H1 (cell line): ENCODE results near the gene ROR1. TPM values are rescaled to one million over a fixed set of nuclear protein-coding genes. Genes with fewer than 3 reads are reported as not detected.

ENCODE experiments used
- CTCF ChIA-PET: fragments of 300-600 bp; sonication (Branson Sonifier 250); formaldehyde crosslinking; loops from one replicate; lab custom pipeline; 2021; ENCODE audit not compliant: partially characterized antibody; lab: Charles Lee
- POLR2A ChIA-PET: fragments of 300-600 bp; sonication (Branson Sonifier 250); formaldehyde crosslinking; loops from one replicate; lab custom pipeline; 2021; ENCODE audit warnings: inconsistent platforms; ENCODE audit not compliant: partially characterized antibody; lab: Charles Lee
- DNase-seq, 2 experiments: peaks; one replicate each; pipeline versions ENCODE4 v3.0.0 to v3.0.0-alpha.2; 2010 to 2022; ENCODE audit warnings: low spot score in 2 of 2, low read depth in 1 of 2, mixed read lengths in 1 of 2
- FAIRE-seq: peaks from 2 replicates; lab custom pipeline; 2011; peaks lifted over from hg19 to GRCh38; lab: Jason Lieb, UNC
- H2AFZ ChIP-seq: 2 replicates; pipeline ENCODE4 v1.8.1; 2012; ENCODE audit warnings: low read length, inconsistent platforms
- H2AK5ac ChIP-seq: 2 replicates; pipeline ENCODE4 v1.6.1; 2013; ENCODE audit warnings: low read depth, low read length
- H2BK120ac ChIP-seq: replicated peaks from 2 replicates; pipeline ENCODE3; 2013; ENCODE audit warnings: low read depth, low read length, inconsistent platforms
- H2BK12ac ChIP-seq: 2 replicates; pipeline ENCODE4 v1.6.1; 2013; ENCODE audit warnings: low read depth, low read length
- H2BK15ac ChIP-seq: 2 replicates; pipeline ENCODE4 v1.6.1; 2013; ENCODE audit warnings: low read length
- H2BK20ac ChIP-seq: 2 replicates; pipeline ENCODE4 v1.6.1; 2013; ENCODE audit warnings: low read length
- H2BK5ac ChIP-seq: 2 replicates; pipeline ENCODE4 v1.6.1; 2013; ENCODE audit warnings: low read depth, low read length
- H3K14ac ChIP-seq: 2 replicates; pipeline ENCODE4 v1.6.1; 2013; ENCODE audit warnings: inconsistent platforms; ENCODE audit not compliant: insufficient read length
- H3K18ac ChIP-seq: 2 replicates; pipeline ENCODE4 v1.6.1; 2013; ENCODE audit warnings: low read length; ENCODE audit errors: extremely low read depth
- H3K23ac ChIP-seq: 2 replicates; pipeline ENCODE4 v1.6.1; 2013; ENCODE audit warnings: inconsistent platforms; ENCODE audit not compliant: insufficient read length
- H3K23me2 ChIP-seq: 2 replicates; pipeline ENCODE4 v1.6.1; 2013; ENCODE audit warnings: low read depth, low read length
- H3K27ac ChIP-seq: 2 replicates; pipeline ENCODE4 v1.6.1; 2011; ENCODE audit warnings: low read depth, low read length, inconsistent platforms
- H3K27me3 ChIP-seq, 4 experiments: replicated peaks in 1 of 4; 1 replicate in 1 of 4; 2 replicates in 3 of 4; pipeline versions ENCODE4 v1.6.1 to v1.8.1; 2011 to 2013; ENCODE audit warnings: low read length in 3 of 4, mild to moderate bottlenecking in 3 of 4, inconsistent platforms in 2 of 4, mixed read lengths in 2 of 4, moderate library complexity in 1 of 4; ENCODE audit not compliant: control insufficient read depth in 3 of 4, insufficient read depth in 3 of 4; ENCODE audit errors: extremely low read depth in 1 of 4
- H3K36me3 ChIP-seq, 4 experiments: 2 replicates each; pipeline versions ENCODE4 v1.6.1 to v1.8.1; 2011 to 2013; ENCODE audit warnings: mild to moderate bottlenecking in 4 of 4, low read length in 3 of 4, moderate library complexity in 2 of 4, control low read depth in 1 of 4, inconsistent platforms in 1 of 4; ENCODE audit not compliant: insufficient read depth in 4 of 4, control insufficient read depth in 2 of 4
- H3K4ac ChIP-seq: replicated peaks from 2 replicates; pipeline ENCODE3; 2013; ENCODE audit warnings: low read length, low read depth, mixed read lengths, inconsistent platforms; ENCODE audit not compliant: insufficient read length
- H3K4me1 ChIP-seq, 4 experiments: replicated peaks in 1 of 4; 1 replicate in 1 of 4; 2 replicates in 3 of 4; pipeline versions ENCODE4 v1.6.1 to v1.8.1; 2011 to 2013; ENCODE audit warnings: low read length in 3 of 4, inconsistent platforms in 2 of 4, mixed read lengths in 1 of 4; ENCODE audit not compliant: insufficient read depth in 4 of 4, control insufficient read depth in 3 of 4
- H3K4me2 ChIP-seq, 2 experiments: 2 replicates each; pipeline versions ENCODE4 v1.6.1 to v1.8.1; 2011 to 2013; ENCODE audit warnings: low read depth in 2 of 2, low read length in 2 of 2, control low read depth in 1 of 2, inconsistent platforms in 1 of 2, mild to moderate bottlenecking in 1 of 2; ENCODE audit not compliant: insufficient read depth in 1 of 2
- H3K4me3 ChIP-seq, 4 experiments: fragments of 200-600, 300-600 bp in 1 of 4; sonication (generic), shearing (Covaris generic), sonication (Bioruptor Twin) in 1 of 4; 2 replicates each; pipeline versions ENCODE4 v1.5.1 to v1.8.1; 2011 to 2016; ENCODE audit warnings: low read length in 4 of 4, low read depth in 3 of 4, control low read depth in 2 of 4, inconsistent platforms in 2 of 4, mild to moderate bottlenecking in 2 of 4, mixed read lengths in 1 of 4, moderate library complexity in 1 of 4; ENCODE audit not compliant: insufficient read depth in 2 of 4; ENCODE audit errors: extremely low read depth in 1 of 4
- H3K56ac ChIP-seq: replicated peaks from 2 replicates; pipeline ENCODE3; 2013; ENCODE audit warnings: low read depth, mild to moderate bottlenecking, mixed read lengths, low read length, inconsistent platforms; ENCODE audit not compliant: insufficient read length
- H3K79me1 ChIP-seq: 2 replicates; pipeline ENCODE4 v1.6.1; 2013; ENCODE audit warnings: low read depth, low read length, control low read depth
- H3K79me2 ChIP-seq, 2 experiments: 2 replicates each; pipeline versions ENCODE4 v1.6.1 to v1.8.1; 2012 to 2013; ENCODE audit warnings: low read length in 2 of 2, mild to moderate bottlenecking in 2 of 2, inconsistent platforms in 1 of 2; ENCODE audit not compliant: insufficient read depth in 2 of 2, control insufficient read depth in 1 of 2
- H3K9ac ChIP-seq, 4 experiments: replicated peaks in 1 of 4; 1 replicate in 1 of 4; 2 replicates in 3 of 4; pipeline versions ENCODE4 v1.6.1 to v1.8.1; 2011 to 2013; ENCODE audit warnings: low read depth in 3 of 4, low read length in 3 of 4, control low read depth in 2 of 4, mild to moderate bottlenecking in 2 of 4, moderate library complexity in 2 of 4, inconsistent platforms in 1 of 4; ENCODE audit errors: extremely low read depth in 1 of 4
- H3K9me3 ChIP-seq, 2 experiments: 2 replicates each; pipeline versions ENCODE4 v1.6.1 to v1.8.1; 2012 to 2013; ENCODE audit warnings: mild to moderate bottlenecking in 2 of 2, moderate library complexity in 2 of 2, control low read depth in 1 of 2, inconsistent platforms in 1 of 2, low read depth in 1 of 2, low read length in 1 of 2, mixed read lengths in 1 of 2; ENCODE audit not compliant: insufficient read depth in 2 of 2
- H4K20me1 ChIP-seq, 2 experiments: replicated peaks in 1 of 2; 2 replicates each; pipeline versions ENCODE3 to v1.8.1; 2011 to 2013; ENCODE audit warnings: inconsistent platforms in 2 of 2, low read length in 2 of 2, mild to moderate bottlenecking in 1 of 2; ENCODE audit not compliant: insufficient read depth in 2 of 2, control insufficient read depth in 1 of 2
- H4K5ac ChIP-seq: 2 replicates; pipeline ENCODE4 v1.6.1; 2013; ENCODE audit warnings: low read length, low read depth, mixed read lengths, inconsistent platforms; ENCODE audit not compliant: insufficient read length
- H4K8ac ChIP-seq: 2 replicates; pipeline ENCODE4 v1.8.0; 2013; ENCODE audit warnings: mild to moderate bottlenecking, moderate library complexity, low read length, inconsistent platforms; ENCODE audit not compliant: insufficient read depth; ENCODE audit errors: extremely low read depth
- H4K91ac ChIP-seq: replicated peaks from 2 replicates; pipeline ENCODE3; 2013; ENCODE audit warnings: low read length, mixed read lengths, inconsistent platforms; ENCODE audit not compliant: insufficient read length
- E2F6 ChIP-seq: IDR thresholded peaks from 2 replicates; pipeline ENCODE4 v1.6.1; 2012; ENCODE audit warnings: inconsistent platforms
- SIX5 ChIP-seq: IDR thresholded peaks from 2 replicates; pipeline ENCODE4 v1.6.1; 2011; ENCODE audit warnings: mild to moderate bottlenecking, low read depth, low read length
- SP4 ChIP-seq: IDR thresholded peaks from 2 replicates; pipeline ENCODE4 v1.6.1; 2012; ENCODE audit warnings: low read length, inconsistent platforms
- WGBS, 2 experiments: shearing (Covaris generic) in 1 of 2; methylation state at CpG; one replicate each; pipeline versions ENCODE4 v1.1.6 to v1.1.7; 2013 to 2015; ENCODE audit warnings: low lambda C conversion rate in 2 of 2, mixed read lengths in 2 of 2, inconsistent platforms in 1 of 2, low coverage in 1 of 2, missing lambda C conversion rate in 1 of 2; ENCODE audit not compliant: insufficient replicate concordance in 2 of 2, insufficient coverage in 1 of 2, insufficient read length in 1 of 2; ENCODE audit errors: extremely low coverage in 1 of 2, missing lambda C conversion rate in 1 of 2; 5-methylcytosine and 5-hydroxymethylcytosine counted together
- polyA plus RNA-seq, 7 experiments: library from polyadenylated mRNA; depleted of rRNA in 3 of 7; stranded (reverse) in 5 of 7; unstranded in 2 of 7; fragments of >200 nt in 5 of 7; fragments of 200-250 nt in 2 of 7; gene quantifications; 1 replicate in 5 of 7; 2 replicates in 1 of 7; 4 replicates in 1 of 7; pipeline versions ENCODE4 v1.2.1 to v1.2.3, GENCODE V29; 2011 to 2013; ENCODE audit warnings: missing spikeins in 2 of 7, mixed read lengths in 2 of 7
- total RNA-seq: library from RNA; stranded (reverse); fragmentation: NEBNext Ultra II Directional; extraction: Animal tissue kit (Norgen Biotek cat#: 25700); gene quantifications from 2 replicates; pipeline ENCODE4 v1.2.1, GENCODE V29; 2021

ROR1 gene
- total and polyA plus RNA-seq, 2 of the 8 experiments (the other 6 are each of a cell fraction or from before 2014, with no cell fraction given), result 33.6 to 73.6 TPM

- no peak overlapping the region for H3K4me2 ChIP-seq
- no peaks in the 10 kb centered on the region for H3K9me3 ChIP-seq
- H3K56ac ChIP-seq, result no peak overlapping the region
- H2AFZ ChIP-seq, result no peak overlapping the region
- H3K4me3 ChIP-seq, result no peak overlapping the region
- H3K23me2 ChIP-seq, result no peaks in the 10 kb centered on the region
- no peak overlapping the region for H3K23ac ChIP-seq
- no peak overlapping the region for H4K5ac ChIP-seq
- no peak overlapping the region for H3K14ac ChIP-seq
- H4K20me1 ChIP-seq, result peaks cover 10 to 21% of the 10 kb centered on the region in 2 experiments
- WGBS, 2 experiments, result 80% methylated on average over 1 of the region's 1 CpG; no CpG with 5 or more reads in 1 of the 2 experiments
- no peak overlapping the region for H2BK20ac ChIP-seq
- FAIRE-seq (no peak), DNase-seq (no peak)
- H3K4me1 ChIP-seq, result no peaks in the 10 kb centered on the region
- H3K18ac ChIP-seq, result no peak overlapping the region
- H4K8ac ChIP-seq, result no peak overlapping the region
- no peaks in the 10 kb centered on the region for H3K27me3 ChIP-seq
- H2BK120ac ChIP-seq, result no peak overlapping the region
- no peak overlapping the region for H3K4ac ChIP-seq
- no peak for TF ChIP-seq SIX5
- TF ChIP-seq SP4, result no peak
- TF ChIP-seq E2F6, result no peak
- H2BK12ac ChIP-seq, result no peak overlapping the region
- H3K79me1 ChIP-seq, result peaks cover 18% of the 10 kb centered on the region
- H4K91ac ChIP-seq, result no peak overlapping the region
- H2AK5ac ChIP-seq, result no peak overlapping the region
- H3K9ac ChIP-seq, result no peak overlapping the region
- no peaks in the 10 kb centered on the region for H3K36me3 ChIP-seq
- H3K27ac ChIP-seq, result no peak overlapping the region
- ChIA-PET POLR2A (interaction anchor here (1.0 kb wide), 1 partner anchor 15 kb away, joined by 6 read pairs; no protein-coding TSS in a partner anchor), CTCF (interaction anchor here (0.8 to 3.0 kb wide), 4 partner anchors 10 to 310 kb away, joined by 3 to 18 read pairs (median 3); no protein-coding TSS in a partner anchor)
- H3K79me2 ChIP-seq, result peaks cover 4 to 94% of the 10 kb centered on the region in 2 experiments; a peak in 3 of 4 replicates
- H2BK15ac ChIP-seq, result no peak overlapping the region
- no peak overlapping the region for H2BK5ac ChIP-seq
Observed at GRCh38 chr1:63936276-63936675, 162.5 kb downstream of the ROR1 start.
